Measurements from ENCODE around the gene KPNA5. TPM values are rescaled to one million over a fixed set of nuclear protein-coding genes. Genes with fewer than 3 reads are reported as not detected.
"Not testable (repeated sequence)": the region's sequence is repeated elsewhere in the genome, so short reads cannot be mapped to it uniquely, and the experiment has no call there.

The KPNA5 gene
- polyA plus RNA-seq (2012; ENCODE audit: low read depth, missing spikeins): 2.1 TPM

GRCh38 chr6:116680880-116681672 lies at the start of gene KPNA5:
Gene KPNA5, plus strand, starts transcription at chr6:116681211. Its CDS starts 124 bp downstream, at chr6:116681335.
- peak; percentile 74 for DNase-seq (ENCODE audit: insufficient read length, low spot score)

GRCh38 chr6:116631379-116631990 lies 49.5 kb upstream of the KPNA5 start:
- DNase-seq (ENCODE audit: insufficient read length, low spot score) (no peak), FAIRE-seq (no peak)
- TF ChIP-seq POU2F2 (IDR thresholded peaks at IDR 0.05; ENCODE audit: low read depth, low read length): no peak
- TF ChIP-seq PAX5 (IDR thresholded peaks at IDR 0.05; ENCODE audit: insufficient read depth, low read length, severe bottlenecking): no peak
- no peak for TF ChIP-seq SPI1 (IDR thresholded peaks at IDR 0.05; ENCODE audit: low read depth, low read length)
- no peak for TF ChIP-seq TAF1 (IDR thresholded peaks at IDR 0.05; ENCODE audit: low read depth, low read length)
- TF ChIP-seq POLR2A (IDR thresholded peaks at IDR 0.05; ENCODE audit: low read depth, low read length): no peak
- no peak for TF ChIP-seq POLR2AphosphoS5 (IDR thresholded peaks at IDR 0.05; ENCODE audit: low read depth, low read length)

More at GRCh38 chr6:116680880-116681672, at the start of gene KPNA5:
- FAIRE-seq: peak; percentile 97
- TF ChIP-seq SPI1 (IDR thresholded peaks at IDR 0.05; ENCODE audit: low read depth, low read length) (no peak), POU2F2 (IDR thresholded peaks at IDR 0.05; ENCODE audit: low read depth, low read length) (peak; percentile 70), POLR2A (IDR thresholded peaks at IDR 0.05; ENCODE audit: low read depth, low read length) (peak; percentile 96), POLR2AphosphoS5 (IDR thresholded peaks at IDR 0.05; ENCODE audit: low read depth, low read length) (peak; percentile 95), TAF1 (IDR thresholded peaks at IDR 0.05; ENCODE audit: low read depth, low read length) (peak; percentile 87), PAX5 (IDR thresholded peaks at IDR 0.05; ENCODE audit: insufficient read depth, low read length, severe bottlenecking) (peak; percentile 18)

- TF ChIP-seq SPI1 (IDR thresholded peaks at IDR 0.05; ENCODE audit: low read depth, low read length) (no peak), POU2F2 (IDR thresholded peaks at IDR 0.05; ENCODE audit: low read depth, low read length) (no peak), POLR2A (IDR thresholded peaks at IDR 0.05; ENCODE audit: low read depth, low read length) (no peak), TAF1 (IDR thresholded peaks at IDR 0.05; ENCODE audit: low read depth, low read length) (no peak), POLR2AphosphoS5 (IDR thresholded peaks at IDR 0.05; ENCODE audit: low read depth, low read length) (no peak), PAX5 (IDR thresholded peaks at IDR 0.05; ENCODE audit: insufficient read depth, low read length, severe bottlenecking) (no peak)
These were observed 47.3 kb upstream of the KPNA5 start for GRCh38 chr6:116633685-116634084.

GRCh38 chr6:116648156-116648555 lies 32.9 kb upstream of the KPNA5 start:
- FAIRE-seq (no peak), DNase-seq (ENCODE audit: insufficient read length, low spot score) (no peak)
- TF ChIP-seq POLR2AphosphoS5 (IDR thresholded peaks at IDR 0.05; ENCODE audit: low read depth, low read length): no peak
- no peak for TF ChIP-seq TAF1 (IDR thresholded peaks at IDR 0.05; ENCODE audit: low read depth, low read length)
- no peak for TF ChIP-seq PAX5 (IDR thresholded peaks at IDR 0.05; ENCODE audit: insufficient read depth, low read length, severe bottlenecking)
- no peak for TF ChIP-seq POLR2A (IDR thresholded peaks at IDR 0.05; ENCODE audit: low read depth, low read length)
- TF ChIP-seq SPI1 (IDR thresholded peaks at IDR 0.05; ENCODE audit: low read depth, low read length): no peak
- TF ChIP-seq POU2F2 (IDR thresholded peaks at IDR 0.05; ENCODE audit: low read depth, low read length): no peak

More at GRCh38 chr6:116633685-116634084, 47.3 kb upstream of the KPNA5 start:
- DNase-seq (ENCODE audit: insufficient read length, low spot score): no peak
- FAIRE-seq: no peak

GRCh38 chr6:116649129-116649528 lies 31.9 kb upstream of the KPNA5 start:
- DNase-seq (ENCODE audit: insufficient read length, low spot score): no peak
- no peak for FAIRE-seq
- TF ChIP-seq POLR2A (IDR thresholded peaks at IDR 0.05; ENCODE audit: low read depth, low read length) (no peak), POU2F2 (IDR thresholded peaks at IDR 0.05; ENCODE audit: low read depth, low read length) (no peak), POLR2AphosphoS5 (IDR thresholded peaks at IDR 0.05; ENCODE audit: low read depth, low read length) (no peak), PAX5 (IDR thresholded peaks at IDR 0.05; ENCODE audit: insufficient read depth, low read length, severe bottlenecking) (no peak), SPI1 (IDR thresholded peaks at IDR 0.05; ENCODE audit: low read depth, low read length) (no peak), TAF1 (IDR thresholded peaks at IDR 0.05; ENCODE audit: low read depth, low read length) (no peak)

GRCh38 chr6:116651916-116652315 lies 29.1 kb upstream of the KPNA5 start:
- TF ChIP-seq POLR2A (IDR thresholded peaks at IDR 0.05; ENCODE audit: low read depth, low read length): no peak
- no peak for TF ChIP-seq TAF1 (IDR thresholded peaks at IDR 0.05; ENCODE audit: low read depth, low read length)
- TF ChIP-seq SPI1 (IDR thresholded peaks at IDR 0.05; ENCODE audit: low read depth, low read length): no peak
- no peak for TF ChIP-seq POLR2AphosphoS5 (IDR thresholded peaks at IDR 0.05; ENCODE audit: low read depth, low read length)
- no peak for TF ChIP-seq PAX5 (IDR thresholded peaks at IDR 0.05; ENCODE audit: insufficient read depth, low read length, severe bottlenecking)
- TF ChIP-seq POU2F2 (IDR thresholded peaks at IDR 0.05; ENCODE audit: low read depth, low read length): no peak
- no peak for FAIRE-seq
- no peak for DNase-seq (ENCODE audit: insufficient read length, low spot score)

- DNase-seq (ENCODE audit: insufficient read length, low spot score) (no peak), FAIRE-seq (no peak)
- TF ChIP-seq SPI1 (IDR thresholded peaks at IDR 0.05; ENCODE audit: low read depth, low read length) (no peak), POU2F2 (IDR thresholded peaks at IDR 0.05; ENCODE audit: low read depth, low read length) (no peak)
These were observed 19.4 kb upstream of the KPNA5 start for GRCh38 chr6:116661594-116661993.

- FAIRE-seq: peak; percentile 57
- DNase-seq (ENCODE audit: insufficient read length, low spot score): no peak
- TF ChIP-seq TAF1 (IDR thresholded peaks at IDR 0.05; ENCODE audit: low read depth, low read length): no peak
- no peak for TF ChIP-seq SPI1 (IDR thresholded peaks at IDR 0.05; ENCODE audit: low read depth, low read length)
- TF ChIP-seq PAX5 (IDR thresholded peaks at IDR 0.05; ENCODE audit: insufficient read depth, low read length, severe bottlenecking): no peak
- no peak for TF ChIP-seq POLR2A (IDR thresholded peaks at IDR 0.05; ENCODE audit: low read depth, low read length)
- TF ChIP-seq POLR2AphosphoS5 (IDR thresholded peaks at IDR 0.05; ENCODE audit: low read depth, low read length): no peak
- TF ChIP-seq POU2F2 (IDR thresholded peaks at IDR 0.05; ENCODE audit: low read depth, low read length): no peak
These were observed 18.8 kb upstream of the KPNA5 start for GRCh38 chr6:116662202-116662601.

GRCh38 chr6:116663308-116663707 lies 17.7 kb upstream of the KPNA5 start:
- DNase-seq (ENCODE audit: insufficient read length, low spot score): no peak
- TF ChIP-seq POU2F2 (IDR thresholded peaks at IDR 0.05; ENCODE audit: low read depth, low read length): no peak
- no peak for TF ChIP-seq PAX5 (IDR thresholded peaks at IDR 0.05; ENCODE audit: insufficient read depth, low read length, severe bottlenecking)
- TF ChIP-seq TAF1 (IDR thresholded peaks at IDR 0.05; ENCODE audit: low read depth, low read length): no peak
- no peak for TF ChIP-seq POLR2A (IDR thresholded peaks at IDR 0.05; ENCODE audit: low read depth, low read length)
- TF ChIP-seq POLR2AphosphoS5 (IDR thresholded peaks at IDR 0.05; ENCODE audit: low read depth, low read length): no peak
- TF ChIP-seq SPI1 (IDR thresholded peaks at IDR 0.05; ENCODE audit: low read depth, low read length): no peak
- no peak for FAIRE-seq

GRCh38 chr6:116664169-116664568 lies 16.8 kb upstream of the KPNA5 start:
- FAIRE-seq; DNase-seq (ENCODE audit: insufficient read length, low spot score): not testable (repeated sequence)
